DND-41 (cell line): ENCODE results near the gene RASGRP3.
"Not testable (repeated sequence)": the region's sequence is repeated elsewhere in the genome, so short reads cannot be mapped to it uniquely, and the experiment has no call there.

Source experiments
- ATAC-seq: fragments of 200-7000 bp; cut with Tn5 transposase; 3 replicates; pipeline ENCODE4 v1.9.1; 2021; ENCODE audit warnings: low read depth; ENCODE audit not compliant: insufficient read depth
- DNase-seq: peaks from one replicate; pipeline ENCODE4 v3.0.0-alpha.2; 2020
- H2AFZ ChIP-seq: 2 replicates; pipeline ENCODE4 v1.6.0; 2012; ENCODE audit warnings: low read depth, low read length
- H3K27ac ChIP-seq: 2 replicates; pipeline ENCODE4 v1.5.1; 2012; ENCODE audit warnings: low read length, inconsistent platforms
- H3K27me3 ChIP-seq: fragments of 200-600 bp; sonication (generic); 2 replicates; pipeline ENCODE4 v1.6.0; 2012; ENCODE audit warnings: low read length, mild to moderate bottlenecking, inconsistent platforms; ENCODE audit not compliant: insufficient read depth, poor library complexity
- H3K36me3 ChIP-seq: 2 replicates; pipeline ENCODE4 v1.5.1; 2012; ENCODE audit warnings: low read length, inconsistent platforms; ENCODE audit not compliant: insufficient read depth
- H3K4me1 ChIP-seq: 2 replicates; pipeline ENCODE4 v1.5.1; 2012; ENCODE audit warnings: mild to moderate bottlenecking, low read length; ENCODE audit not compliant: insufficient read depth
- H3K4me2 ChIP-seq: 2 replicates; pipeline ENCODE4 v1.6.0; 2012; ENCODE audit warnings: mild to moderate bottlenecking, moderate library complexity, low read length, inconsistent platforms; ENCODE audit not compliant: insufficient read depth
- H3K4me3 ChIP-seq, 2 experiments: fragments of 200-600 bp in 1 of 2; shearing (Covaris generic) in 1 of 2; 2 replicates each; pipeline ENCODE4 v1.5.1; 2012 to 2016; ENCODE audit warnings: inconsistent platforms in 2 of 2, low read length in 2 of 2, mild to moderate bottlenecking in 2 of 2, low read depth in 1 of 2, moderate library complexity in 1 of 2
- H3K79me2 ChIP-seq: 2 replicates; pipeline ENCODE4 v1.6.0; 2012; ENCODE audit warnings: low read length, inconsistent platforms; ENCODE audit not compliant: insufficient read depth
- H3K9ac ChIP-seq: 2 replicates; pipeline ENCODE4 v1.6.0; 2012; ENCODE audit warnings: low read depth, mild to moderate bottlenecking, inconsistent platforms, low read length, moderate library complexity
- H3K9me3 ChIP-seq: 2 replicates; pipeline ENCODE4 v1.5.1; 2012; ENCODE audit warnings: low read length, moderate library complexity, mild to moderate bottlenecking, inconsistent platforms; ENCODE audit not compliant: insufficient read depth, severe bottlenecking
- H4K20me1 ChIP-seq: 2 replicates; pipeline ENCODE4 v1.6.0; 2012; ENCODE audit warnings: low read length; ENCODE audit not compliant: insufficient read depth
- CTCF ChIP-seq: IDR thresholded peaks from 2 replicates; pipeline ENCODE4 v1.5.1; 2012; ENCODE audit warnings: borderline replicate concordance, low read length, moderate library complexity, mild to moderate bottlenecking; ENCODE audit not compliant: poor library complexity, severe bottlenecking; ENCODE audit errors: extremely low read depth
- EZH2 ChIP-seq: IDR thresholded peaks from 3 replicates; pipeline ENCODE4 v1.6.1; 2012; ENCODE audit warnings: borderline replicate concordance, low read depth, mild to moderate bottlenecking, moderate library complexity, low read length, inconsistent platforms; ENCODE audit not compliant: severe bottlenecking

Gene RASGRP3

GRCh38 chr2:33441235-33441810 is 35.1 kb upstream of the RASGRP3 start:
- no peak overlapping the region for H2AFZ ChIP-seq

GRCh38 chr2:33442052-33442451 is 34.4 kb upstream of the RASGRP3 start:
- DNase-seq, H3K4me2 ChIP-seq, H3K9ac ChIP-seq, H3K27me3 ChIP-seq, H3K4me1 ChIP-seq, H3K9me3 ChIP-seq, H2AFZ ChIP-seq, H3K36me3 ChIP-seq, H4K20me1 ChIP-seq, H3K4me3 ChIP-seq, H3K79me2 ChIP-seq, H3K27ac ChIP-seq, ATAC-seq: not testable (repeated sequence)

More at GRCh38 chr2:33441235-33441810, 35.1 kb upstream of the RASGRP3 start:
- Histone ChIP-seq H3K79me2 (no peaks in the 10 kb centered on the region), H3K4me1 (no peaks in the 10 kb centered on the region), H3K27ac (no peak overlapping the region), H3K9ac (no peak overlapping the region), H3K9me3 (no peaks in the 10 kb centered on the region), H4K20me1 (no peaks in the 10 kb centered on the region), H3K36me3 (no peaks in the 10 kb centered on the region), H3K4me3 (no peak overlapping the region), H3K27me3 (no peaks in the 10 kb centered on the region), H3K4me2 (no peak overlapping the region)
- peak; percentile 80 for ATAC-seq
- DNase-seq = peak; percentile 48
- TF ChIP-seq CTCF = peak; percentile 83
- no peak for TF ChIP-seq EZH2

- no peak overlapping the region for H3K4me2 ChIP-seq
- H3K27me3 ChIP-seq = no peaks in the 10 kb centered on the region
- no peak overlapping the region for H3K9ac ChIP-seq
- H3K4me1 ChIP-seq = no peaks in the 10 kb centered on the region
- no peak for TF ChIP-seq CTCF
- TF ChIP-seq EZH2 = no peak
- no peak overlapping the region for H3K27ac ChIP-seq
- H2AFZ ChIP-seq = no peak overlapping the region
- no peak overlapping the region for H3K4me3 ChIP-seq
- no peaks in the 10 kb centered on the region for H3K9me3 ChIP-seq
- ATAC-seq (no peak), DNase-seq (no peak)
- H3K36me3 ChIP-seq = no peaks in the 10 kb centered on the region
- no peaks in the 10 kb centered on the region for H3K79me2 ChIP-seq
- H4K20me1 ChIP-seq = no peaks in the 10 kb centered on the region
Measured at GRCh38 chr2:33442528-33443079, 33.8 kb upstream of the RASGRP3 start.

GRCh38 chr2:33443274-33443829 is 33.1 kb upstream of the RASGRP3 start:
- Histone ChIP-seq H4K20me1 (no peaks in the 10 kb centered on the region), H3K9me3 (no peaks in the 10 kb centered on the region), H3K36me3 (no peaks in the 10 kb centered on the region), H3K9ac (no peak overlapping the region), H3K4me1 (no peaks in the 10 kb centered on the region), H3K27ac (no peak overlapping the region), H3K4me3 (no peak overlapping the region), H3K79me2 (no peaks in the 10 kb centered on the region), H2AFZ (no peak overlapping the region), H3K27me3 (no peaks in the 10 kb centered on the region), H3K4me2 (no peak overlapping the region)
- DNase-seq (no peak), ATAC-seq (no peak)
- TF ChIP-seq EZH2 (no peak), CTCF (no peak)
